ENCODE data around the gene PBX1.

DNA sequence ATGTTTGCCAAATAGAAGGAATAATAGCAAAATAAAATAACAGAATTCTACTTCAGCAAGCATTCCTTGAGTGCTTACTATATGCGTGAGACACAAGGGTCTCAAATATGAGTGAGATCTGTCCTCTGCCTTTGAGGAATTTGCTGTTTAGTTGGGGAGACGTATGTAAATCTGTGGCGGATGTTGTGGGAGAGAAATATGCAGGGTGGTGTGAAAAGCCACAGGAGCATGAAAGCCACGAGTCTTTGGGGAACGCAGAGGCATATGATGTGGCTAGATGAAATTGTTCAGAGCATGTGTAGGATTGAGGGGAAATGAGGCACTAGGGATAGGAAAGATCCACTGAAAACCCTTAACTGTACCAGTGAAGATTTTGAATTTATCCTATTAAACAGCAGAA is 244.4 kb downstream of the PBX1 start:
- TF ChIP-seq ZNF219 (CRISPR knock-in tag; IDR thresholded peaks at IDR 0.05; ENCODE audit: borderline replicate concordance) (no peak), ZNF138 (CRISPR knock-in tag; conservative IDR thresholded peaks at IDR 0.05) (no peak), JUN (CRISPR knock-in tag; IDR thresholded peaks at IDR 0.05) (no peak), ATF1 (CRISPR knock-in tag; IDR thresholded peaks at IDR 0.05) (no peak), ESRRA (CRISPR knock-in tag; IDR thresholded peaks at IDR 0.05; ENCODE audit: borderline replicate concordance) (no peak), NR1H2 (CRISPR knock-in tag; IDR thresholded peaks at IDR 0.05) (no peak), GTF2I (CRISPR knock-in tag; conservative IDR thresholded peaks at IDR 0.05) (no peak), SMAD4 (CRISPR knock-in tag; IDR thresholded peaks at IDR 0.05) (no peak), TEAD4 (CRISPR knock-in tag; IDR thresholded peaks at IDR 0.05) (no peak), SMAD3 (CRISPR knock-in tag; IDR thresholded peaks at IDR 0.05; ENCODE audit: borderline replicate concordance) (no peak)
- TF ChIP-seq, protein P1, sequence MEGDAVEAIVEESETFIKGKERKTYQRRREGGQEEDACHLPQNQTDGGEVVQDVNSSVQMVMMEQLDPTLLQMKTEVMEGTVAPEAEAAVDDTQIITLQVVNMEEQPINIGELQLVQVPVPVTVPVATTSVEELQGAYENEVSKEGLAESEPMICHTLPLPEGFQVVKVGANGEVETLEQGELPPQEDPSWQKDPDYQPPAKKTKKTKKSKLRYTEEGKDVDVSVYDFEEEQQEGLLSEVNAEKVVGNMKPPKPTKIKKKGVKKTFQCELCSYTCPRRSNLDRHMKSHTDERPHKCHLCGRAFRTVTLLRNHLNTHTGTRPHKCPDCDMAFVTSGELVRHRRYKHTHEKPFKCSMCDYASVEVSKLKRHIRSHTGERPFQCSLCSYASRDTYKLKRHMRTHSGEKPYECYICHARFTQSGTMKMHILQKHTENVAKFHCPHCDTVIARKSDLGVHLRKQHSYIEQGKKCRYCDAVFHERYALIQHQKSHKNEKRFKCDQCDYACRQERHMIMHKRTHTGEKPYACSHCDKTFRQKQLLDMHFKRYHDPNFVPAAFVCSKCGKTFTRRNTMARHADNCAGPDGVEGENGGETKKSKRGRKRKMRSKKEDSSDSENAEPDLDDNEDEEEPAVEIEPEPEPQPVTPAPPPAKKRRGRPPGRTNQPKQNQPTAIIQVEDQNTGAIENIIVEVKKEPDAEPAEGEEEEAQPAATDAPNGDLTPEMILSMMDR (IDR thresholded peaks at IDR 0.05), result no peak
- TF ChIP-seq, protein P2, sequence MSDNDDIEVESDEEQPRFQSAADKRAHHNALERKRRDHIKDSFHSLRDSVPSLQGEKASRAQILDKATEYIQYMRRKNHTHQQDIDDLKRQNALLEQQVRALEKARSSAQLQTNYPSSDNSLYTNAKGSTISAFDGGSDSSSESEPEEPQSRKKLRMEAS (CRISPR knock-in tag; IDR thresholded peaks at IDR 0.05), result no peak
- TF ChIP-seq, protein P3, sequence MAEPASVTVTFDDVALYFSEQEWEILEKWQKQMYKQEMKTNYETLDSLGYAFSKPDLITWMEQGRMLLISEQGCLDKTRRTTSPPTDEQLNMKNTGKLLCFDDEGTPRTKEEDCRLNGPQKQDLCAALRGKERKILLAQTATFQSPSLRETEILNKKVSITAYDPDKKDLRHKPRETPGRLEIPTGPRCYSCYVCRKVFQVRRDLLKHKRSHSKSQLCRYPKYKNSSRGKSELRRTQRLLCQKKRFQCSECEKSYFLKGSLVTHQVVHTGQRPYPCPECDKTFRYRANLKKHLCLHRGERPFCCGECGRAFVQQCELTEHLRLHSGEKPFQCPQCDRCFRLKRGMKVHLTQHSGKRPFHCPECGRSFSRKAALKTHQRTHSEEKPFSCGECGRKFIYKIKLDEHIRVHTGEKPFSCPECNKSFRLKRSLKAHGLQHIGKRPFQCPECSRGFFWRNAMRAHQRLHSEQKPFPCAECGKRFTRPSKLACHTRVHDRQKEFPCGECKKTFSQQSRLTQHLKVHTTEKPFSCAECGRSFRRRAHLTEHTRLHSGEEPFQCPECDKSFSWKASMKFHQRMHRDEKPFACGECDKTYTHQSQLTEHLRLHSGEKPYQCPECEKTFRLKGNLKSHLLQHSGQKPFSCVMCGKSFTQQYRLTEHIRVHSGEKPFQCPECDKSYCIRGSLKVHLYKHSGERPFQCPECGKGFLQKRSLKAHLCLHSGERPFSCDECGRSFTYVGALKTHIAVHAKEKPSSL (CRISPR knock-in tag; conservative IDR thresholded peaks at IDR 0.05), result no peak
